K562 (cell line): ENCODE data around the gene CNTROB. TPM values are rescaled to one million over a fixed set of nuclear protein-coding genes. Genes with fewer than 3 reads are reported as not detected.

Experiments
- ATAC-seq: fragments of 200-7000 bp; cut with Tn5 transposase; 3 replicates; pipeline ENCODE4 v1.9.1; 2020; ENCODE audit warnings: moderate library complexity
- Bru-seq: library from RNA; stranded (reverse); fragments of 400-500 nt; gene quantifications from one replicate; lab custom pipeline; 2021; lab: Mats Ljungman, UMichigan
- BruChase-seq, 2 experiments: library from RNA; stranded (reverse); fragments of 400-500 nt; gene quantifications; one replicate each; lab custom pipeline; 2021; lab: Mats Ljungman, UMichigan
- BruUV-seq: library from RNA; stranded (reverse); fragments of 400-500 nt; replicated peaks from 2 replicates; lab custom pipeline; 2021; lab: Mats Ljungman, UMichigan
- CTCF ChIA-PET: fragments of 300-600 bp; formaldehyde crosslinking; extraction: SDS; loops from one replicate; lab custom pipeline; 2021; ENCODE audit warnings: low intra/inter-chr PET ratio; lab: Yijun Ruan, JAX
- POLR2A ChIA-PET: fragments of 300-600, 350-650 bp; sonication (Branson Sonifier 250); formaldehyde crosslinking; extraction: SDS; loops from one replicate; lab custom pipeline; 2021; ENCODE audit warnings: antibody characterized with exemption, inconsistent platforms; lab: Yijun Ruan, JAX
- DNase-seq, 4 experiments: peaks; one replicate each; pipeline versions ENCODE4 v3.0.0 to v3.0.0-alpha.2; 2011 to 2018; ENCODE audit warnings: low spot score in 3 of 4, mixed read lengths in 3 of 4; ENCODE audit errors: extremely low read depth in 1 of 4
- FAIRE-seq: peaks from 2 replicates; lab custom pipeline; 2011; peaks lifted over from hg19 to GRCh38; lab: Jason Lieb, UNC
- H2AFZ ChIP-seq: 2 replicates; pipeline ENCODE4 v1.6.0; 2011; ENCODE audit warnings: low read depth, low read length, control low read depth, inconsistent platforms
- H3K27ac ChIP-seq: fragments of 200-600 bp; 3 replicates; pipeline ENCODE4 v1.8.0; 2011; ENCODE audit warnings: low read depth, mild to moderate bottlenecking, control low read depth, inconsistent platforms, low read length, moderate library complexity, mixed read lengths; ENCODE audit errors: extremely low read depth
- H3K27me3 ChIP-seq, 2 experiments: fragments of 300-600 bp in 1 of 2; 2 replicates in 1 of 2; 3 replicates in 1 of 2; pipeline versions ENCODE4 v1.6.0 to v1.8.0; 2011; ENCODE audit warnings: inconsistent platforms in 2 of 2, low read length in 2 of 2, mild to moderate bottlenecking in 1 of 2, mixed read lengths in 1 of 2, moderate library complexity in 1 of 2; ENCODE audit not compliant: control insufficient read depth in 2 of 2, insufficient read depth in 2 of 2
- H3K36me3 ChIP-seq: fragments of 300-600 bp; 3 replicates; pipeline ENCODE4 v1.8.0; 2011; ENCODE audit warnings: mild to moderate bottlenecking, low read length, inconsistent platforms; ENCODE audit not compliant: control insufficient read depth, insufficient read depth
- H3K4me1 ChIP-seq, 2 experiments: fragments of 200-600 bp in 1 of 2; replicated peaks in 1 of 2; 2 replicates in 1 of 2; 3 replicates in 1 of 2; pipeline versions ENCODE4 v1.5.1 to v1.8.0; 2011; ENCODE audit warnings: inconsistent platforms in 2 of 2, low read length in 2 of 2, mild to moderate bottlenecking in 1 of 2, mixed read lengths in 1 of 2, moderate library complexity in 1 of 2; ENCODE audit not compliant: control insufficient read depth in 2 of 2, insufficient read depth in 2 of 2
- H3K4me2 ChIP-seq: 2 replicates; pipeline ENCODE4 v1.6.1; 2011; ENCODE audit warnings: low read length, control low read depth, inconsistent platforms, mixed read lengths; ENCODE audit not compliant: insufficient read depth
- H3K4me3 ChIP-seq: fragments of 200-600 bp; sonication (generic), shearing (Covaris generic); 2 replicates; pipeline ENCODE4 v1.5.1; 2016; ENCODE audit warnings: control low read depth, inconsistent platforms
- H3K79me2 ChIP-seq: fragments of 200-600 bp; 3 replicates; pipeline ENCODE4 v1.8.0; 2011; ENCODE audit warnings: low read length, inconsistent platforms; ENCODE audit not compliant: control insufficient read depth, insufficient read depth
- H3K9ac ChIP-seq, 2 experiments: 2 replicates each; pipeline versions ENCODE4 v1.6.0 to v1.6.1; 2011; ENCODE audit warnings: low read depth in 2 of 2, low read length in 2 of 2, control low read depth in 1 of 2, inconsistent platforms in 1 of 2, mild to moderate bottlenecking in 1 of 2, mixed read lengths in 1 of 2; ENCODE audit not compliant: insufficient read depth in 1 of 2
- H3K9me1 ChIP-seq: one replicate; pipeline ENCODE4 v1.6.0; 2011; ENCODE audit warnings: inconsistent platforms, mild to moderate bottlenecking, low read length, moderate library complexity; ENCODE audit not compliant: control insufficient read depth, insufficient read depth
- H3K9me3 ChIP-seq: replicated peaks from 2 replicates; pipeline ENCODE4 v1.5.1; 2011; ENCODE audit warnings: low read depth, low read length, inconsistent platforms; ENCODE audit not compliant: control insufficient read depth, insufficient read depth
- H4K20me1 ChIP-seq: replicated peaks from 2 replicates; pipeline ENCODE4 v1.6.1; 2011; ENCODE audit warnings: low read length, inconsistent platforms, mixed read lengths; ENCODE audit not compliant: control insufficient read depth, insufficient read depth
- ATF3 ChIP-seq, 2 experiments: fragments of 450-650 bp in 1 of 2; sonication (generic) in 1 of 2; formaldehyde crosslinking in 1 of 2; IDR thresholded peaks in 1 of 2; conservative IDR thresholded peaks in 1 of 2; 2 replicates each; pipeline versions ENCODE4 v1.6.1 to v1.8.1; 2016 to 2023; ENCODE audit warnings: mild to moderate bottlenecking in 2 of 2, moderate library complexity in 2 of 2, inconsistent platforms in 1 of 2, missing genetic modification reagents in 1 of 2
- BRF1 ChIP-seq: IDR thresholded peaks from 3 replicates; pipeline ENCODE4 v1.6.1; 2011; ENCODE audit warnings: borderline replicate concordance, mild to moderate bottlenecking; ENCODE audit not compliant: insufficient read length; ENCODE audit errors: extremely low read depth
- MEIS2 ChIP-seq: fragments of 450-650 bp; IDR thresholded peaks from 2 replicates; pipeline ENCODE4 v1.6.1; 2014; ENCODE audit warnings: mild to moderate bottlenecking; ENCODE audit not compliant: partially characterized antibody
- SMARCE1 ChIP-seq: fragments of 450-650 bp; IDR thresholded peaks from 2 replicates; pipeline ENCODE4 v1.7.1; 2016; ENCODE audit warnings: mild to moderate bottlenecking
- WGBS: fragments of 100-300 bp; shearing (Covaris generic); methylation state at CpG from one replicate; pipeline ENCODE4 v1.1.6; 2016; ENCODE audit warnings: low coverage, mixed read lengths; ENCODE audit not compliant: insufficient coverage; ENCODE audit errors: missing lambda C conversion rate; 5-methylcytosine and 5-hydroxymethylcytosine counted together
- in situ Hi-C: fragments of 300-500 bp; cut with MboI; formaldehyde crosslinking; loops from 4 replicates; pipeline ENCODE4 v1.15.0; 2018; ENCODE audit warnings: inconsistent platforms, mixed read lengths
- intact Hi-C: fragments of 100-400 bp; cut with micrococcal nuclease; formaldehyde crosslinking; loops from 2 replicates; pipeline ENCODE4 v1.14.2; 2022
- long read RNA-seq, 3 experiments: library from polyadenylated mRNA in 2 of 3; library from RNA in 1 of 3; unstranded in 2 of 3; stranded (forward) in 1 of 3; transcript quantifications; one replicate each; pipeline ENCODE4 v2.0.0, GENCODE V29; 2019 to 2022
- polyA minus RNA-seq, 3 experiments: library from RNA; depleted of rRNA, polyadenylated mRNA; stranded (reverse); fragments of >200 nt; gene quantifications; 2 replicates each; pipeline ENCODE4 v1.2.3, GENCODE V29; 2011
- polyA plus RNA-seq, 8 experiments: library from polyadenylated mRNA; depleted of rRNA in 4 of 8; stranded (reverse) in 5 of 8; unstranded in 3 of 8; fragments of >200 nt; fragmentation: Nextera tagmentation in 2 of 8; fragmentation: Illumina TruSeq in 1 of 8; extraction: Ambion mirVana in 2 of 8; extraction: Trizol in 1 of 8; gene quantifications; 2 replicates each; pipeline versions ENCODE4 v1.2.1 to v1.2.3, GENCODE V29; 2011 to 2014; ENCODE audit warnings: inconsistent platforms in 1 of 8, missing spikeins in 1 of 8
- total RNA-seq, 7 experiments: library from RNA; depleted of rRNA in 6 of 7; stranded (reverse); fragments of >200 nt in 6 of 7; fragmentation: Illumina TruSeq in 2 of 7; extraction: Trizol in 2 of 7; gene quantifications; 2 replicates each; pipeline versions ENCODE4 v1.2.1 to v1.2.3, GENCODE V29; 2011 to 2021; ENCODE audit warnings: low replicate concordance in 1 of 7

Gene CNTROB, protein sequence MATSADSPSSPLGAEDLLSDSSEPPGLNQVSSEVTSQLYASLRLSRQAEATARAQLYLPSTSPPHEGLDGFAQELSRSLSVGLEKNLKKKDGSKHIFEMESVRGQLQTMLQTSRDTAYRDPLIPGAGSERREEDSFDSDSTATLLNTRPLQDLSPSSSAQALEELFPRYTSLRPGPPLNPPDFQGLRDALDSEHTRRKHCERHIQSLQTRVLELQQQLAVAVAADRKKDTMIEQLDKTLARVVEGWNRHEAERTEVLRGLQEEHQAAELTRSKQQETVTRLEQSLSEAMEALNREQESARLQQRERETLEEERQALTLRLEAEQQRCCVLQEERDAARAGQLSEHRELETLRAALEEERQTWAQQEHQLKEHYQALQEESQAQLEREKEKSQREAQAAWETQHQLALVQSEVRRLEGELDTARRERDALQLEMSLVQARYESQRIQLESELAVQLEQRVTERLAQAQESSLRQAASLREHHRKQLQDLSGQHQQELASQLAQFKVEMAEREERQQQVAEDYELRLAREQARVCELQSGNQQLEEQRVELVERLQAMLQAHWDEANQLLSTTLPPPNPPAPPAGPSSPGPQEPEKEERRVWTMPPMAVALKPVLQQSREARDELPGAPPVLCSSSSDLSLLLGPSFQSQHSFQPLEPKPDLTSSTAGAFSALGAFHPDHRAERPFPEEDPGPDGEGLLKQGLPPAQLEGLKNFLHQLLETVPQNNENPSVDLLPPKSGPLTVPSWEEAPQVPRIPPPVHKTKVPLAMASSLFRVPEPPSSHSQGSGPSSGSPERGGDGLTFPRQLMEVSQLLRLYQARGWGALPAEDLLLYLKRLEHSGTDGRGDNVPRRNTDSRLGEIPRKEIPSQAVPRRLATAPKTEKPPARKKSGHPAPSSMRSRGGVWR
- 127 and 203 TPM in 2 replicates for total RNA-seq (2011; cell fraction: chromatin; rRNA removed; ENCODE audit: low replicate concordance)
- total RNA-seq (2011; cell fraction: nucleolus; rRNA removed): 99.0 and 106 TPM in 2 replicates
- total RNA-seq (2011; cell fraction: nucleoplasm; rRNA removed): 91.2 and 111 TPM in 2 replicates
- total RNA-seq (2014; rRNA removed): 20.0 and 20.7 TPM in 2 replicates
- 18.2 and 19.0 TPM in 2 replicates for total RNA-seq (2014; rRNA removed; fragmentation: Illumina TruSeq; extraction: Trizol)
- 23.0 and 26.0 TPM in 2 replicates for total RNA-seq (2015; rRNA removed; fragmentation: Illumina TruSeq; extraction: Trizol)
- total RNA-seq (2021): 28.9 and 33.1 TPM in 2 replicates
- 28.5 and 32.9 TPM in 2 replicates for polyA plus RNA-seq (2011; rRNA removed)
- polyA plus RNA-seq (2011; cell fraction: cytosol; rRNA removed): 23.3 and 30.2 TPM in 2 replicates
- 114 and 159 TPM in 2 replicates for polyA plus RNA-seq (2011; cell fraction: nucleus; rRNA removed)
- 29.1 and 41.4 TPM in 2 replicates for polyA plus RNA-seq (2012)
- polyA plus RNA-seq (2014; fragmentation: Illumina TruSeq; extraction: Trizol): 31.8 and 33.3 TPM in 2 replicates
- 1 to 10 TPM; 1.9 to 2.3 TPM for polyA plus RNA-seq (2014; fragmentation: Nextera tagmentation; extraction: Ambion mirVana)
- polyA plus RNA-seq (2014; rRNA removed): 23.5 and 33.3 TPM in 2 replicates
- polyA minus RNA-seq (2011; rRNA and poly(A)+ RNA removed): 13.9 and 15.9 TPM in 2 replicates
- 10.6 and 12.8 TPM in 2 replicates for polyA minus RNA-seq (2011; cell fraction: cytosol; rRNA and poly(A)+ RNA removed)
- polyA minus RNA-seq (2011; cell fraction: nucleus; rRNA and poly(A)+ RNA removed): 30.6 and 40.9 TPM in 2 replicates
- Bru-seq, nascent RNA: percentile 64 among the genes with signal in this experiment
- BruChase-seq, experiment 1, labeled RNA remaining after a 2-hour chase: percentile 67 among the genes with signal in this experiment
- BruChase-seq, experiment 2, labeled RNA remaining after a 6-hour chase: percentile 75 among the genes with signal in this experiment
- long read RNA-seq, experiment 1, transcript CNTROB-202 (19 exons, 3,705 nt): major isoform, 11 of 72 reads
- long read RNA-seq, experiment 1, partial matches to known transcripts: 32 of 72 reads
- long read RNA-seq, experiment 1, other reads (novel, unspliced or antisense): 26 of 72 reads
- long read RNA-seq, experiment 2, partial matches to known transcripts: 17 of 33 reads
- long read RNA-seq, experiment 2, other reads (novel, unspliced or antisense): 9 of 33 reads
- long read RNA-seq, experiment 3, partial matches to known transcripts: 0 of 2 reads
- long read RNA-seq, experiment 3, other reads (novel, unspliced or antisense): 1 of 2 reads

DNA sequence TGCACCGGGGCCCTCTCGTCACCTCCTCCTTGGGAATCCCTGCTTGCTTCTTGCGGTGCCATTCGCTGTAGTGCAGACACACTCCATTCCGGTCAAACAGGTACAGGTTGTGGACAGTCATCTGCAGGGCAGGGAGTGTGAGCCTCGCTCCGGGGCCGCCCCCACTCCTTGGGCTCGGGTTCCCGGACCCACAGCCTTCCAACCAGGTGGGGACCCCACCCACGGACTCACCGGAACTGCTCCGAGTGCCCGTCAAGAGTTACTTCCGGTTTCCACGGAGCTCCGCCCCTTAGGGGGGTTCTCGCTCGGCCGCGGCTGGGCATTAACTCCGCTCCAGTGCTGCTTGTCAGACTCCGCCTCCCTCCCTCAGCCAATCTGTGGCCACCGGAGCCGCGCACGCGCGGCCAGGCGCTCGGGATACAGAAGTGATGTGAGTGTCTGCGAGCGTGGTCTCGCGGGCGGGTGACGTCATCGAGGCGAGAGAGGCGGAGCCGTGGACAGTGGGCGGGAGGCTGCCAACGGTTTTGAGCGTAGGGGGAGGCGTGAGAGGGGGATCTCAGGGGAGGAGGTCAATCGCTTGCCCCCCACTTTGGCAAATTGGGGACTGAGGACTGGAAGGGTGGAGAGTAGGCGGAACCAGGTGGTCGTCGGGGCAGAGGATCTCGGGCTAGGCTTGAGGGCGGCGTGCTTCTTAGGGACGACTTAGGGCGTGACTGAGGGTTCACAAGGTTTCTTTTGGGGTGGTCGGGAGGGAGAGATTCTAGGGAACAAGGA lies at the start of gene CNTROB, which contains the start of gene TRAPPC1:
TSS of gene CNTROB (plus strand) at position 498 of the 774 bp plus-strand sequence. CDS start 874 bp downstream, outside the sequence.
TSS of gene TRAPPC1 (minus strand) at position 238 of the 774 bp plus-strand sequence. CDS start at position 121, 117 bp downstream.
- peak within 1 kb of the TSS; percentile 94 to 99 for H3K9ac ChIP-seq
- no peaks in the 10 kb centered on the region for H3K9me3 ChIP-seq
- FAIRE-seq: peak; percentile 95
- peak within 1 kb of the TSS; percentile 100 for H3K27ac ChIP-seq
- peak within 1 kb of the TSS; percentile 100 for H3K4me2 ChIP-seq
- BruUV-seq: no TSS peak
- peak within 1 kb of the TSS; percentile 95 for H2AFZ ChIP-seq
- H3K4me1 ChIP-seq: peaks cover 10 to 12% of the 10 kb centered on the region in 2 experiments; a peak in 3 of 5 replicates
- ChIA-PET POLR2A (interaction anchor here (0.5 to 2.6 kb wide), 11 partner anchors 9 to 1217 kb away, joined by 3 to 14 read pairs (median 4); partner anchors contain the start of gene RNF227), CTCF (interaction anchor here (0.6 to 0.7 kb wide), 2 partner anchors 19 to 58 kb away, joined by 3 to 5 read pairs; no protein-coding TSS in a partner anchor)
- peak within 1 kb of the TSS; percentile 87 for H3K4me3 ChIP-seq
- ATAC-seq: peak; percentile 96
- no peaks in the 10 kb centered on the region for H3K27me3 ChIP-seq
- H3K9me1 ChIP-seq: no peaks in the 10 kb centered on the region
- under 1% methylated on average over 31 of the region's 55 CpGs for WGBS
- H3K36me3 ChIP-seq: peaks cover 30% of the 10 kb centered on the region; the same call in 2 of the 3 replicates
- DNase-seq: peak; percentile 93 to 98 (median 96)
- H4K20me1 ChIP-seq: no peaks in the 10 kb centered on the region; the same call in 1 of the 2 replicates
- intact Hi-C loops (no loop called here), in situ Hi-C loops (no loop called here)
- peaks cover 38% of the 10 kb centered on the region for H3K79me2 ChIP-seq
- peak; percentile 43; the same call in 1 of the 2 replicates for TF ChIP-seq SMARCE1
- no peak for TF ChIP-seq BRF1
- TF ChIP-seq ATF3 (IDR thresholded peaks at IDR 0.05): peak; percentile 100
- TF ChIP-seq ATF3 (CRISPR knock-in tag; conservative IDR thresholded peaks at IDR 0.05): no peak; the same call in 1 of the 2 replicates
- peak; percentile 87 for TF ChIP-seq MEIS2
